Retinal pigment epithelial cell (primary cell): Measurements from ENCODE around the gene FANCD2.
"Not testable (repeated sequence)": the region's sequence is repeated elsewhere in the genome, so short reads cannot be mapped to it uniquely, and the experiment has no call there.

Experiments used
- DNase-seq: peaks from one replicate; pipeline ENCODE4 v3.0.0-alpha.2; 2010; ENCODE audit warnings: low read depth
- H3K4me3 ChIP-seq: 2 replicates; pipeline ENCODE4 v1.5.1; 2011; ENCODE audit warnings: mild to moderate bottlenecking, low read length, control low read depth, moderate library complexity
- TF ChIP-seq, protein P1 (sequence below): conservative IDR thresholded peaks from 2 replicates; pipeline ENCODE4 v1.5.1; 2011; ENCODE audit warnings: low read depth, low read length, control low read depth, inconsistent platforms

FANCD2 gene

DNA sequence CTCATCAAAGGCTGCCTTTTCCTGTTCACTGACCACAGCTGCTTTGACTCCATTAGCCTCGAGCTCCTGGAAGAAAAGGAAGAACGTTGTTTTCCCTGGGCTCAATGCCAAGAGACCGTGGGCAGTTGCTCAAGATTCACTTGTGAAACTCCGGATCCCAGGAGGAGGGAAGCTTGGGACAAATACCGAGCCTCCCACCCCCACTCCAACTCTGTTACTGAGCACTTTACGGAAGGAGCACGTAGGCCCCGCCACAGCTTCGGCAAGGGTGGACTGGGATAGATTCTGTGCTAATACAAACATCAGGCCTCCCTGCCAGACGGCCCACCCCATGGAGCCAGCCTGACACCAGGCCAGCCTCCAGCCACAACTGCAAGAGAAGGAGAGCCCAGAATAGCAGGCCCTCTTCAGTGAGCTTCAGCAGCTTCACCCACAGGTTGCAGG is 10.8 kb upstream of the FANCD2 start:
- TF ChIP-seq, protein P1, sequence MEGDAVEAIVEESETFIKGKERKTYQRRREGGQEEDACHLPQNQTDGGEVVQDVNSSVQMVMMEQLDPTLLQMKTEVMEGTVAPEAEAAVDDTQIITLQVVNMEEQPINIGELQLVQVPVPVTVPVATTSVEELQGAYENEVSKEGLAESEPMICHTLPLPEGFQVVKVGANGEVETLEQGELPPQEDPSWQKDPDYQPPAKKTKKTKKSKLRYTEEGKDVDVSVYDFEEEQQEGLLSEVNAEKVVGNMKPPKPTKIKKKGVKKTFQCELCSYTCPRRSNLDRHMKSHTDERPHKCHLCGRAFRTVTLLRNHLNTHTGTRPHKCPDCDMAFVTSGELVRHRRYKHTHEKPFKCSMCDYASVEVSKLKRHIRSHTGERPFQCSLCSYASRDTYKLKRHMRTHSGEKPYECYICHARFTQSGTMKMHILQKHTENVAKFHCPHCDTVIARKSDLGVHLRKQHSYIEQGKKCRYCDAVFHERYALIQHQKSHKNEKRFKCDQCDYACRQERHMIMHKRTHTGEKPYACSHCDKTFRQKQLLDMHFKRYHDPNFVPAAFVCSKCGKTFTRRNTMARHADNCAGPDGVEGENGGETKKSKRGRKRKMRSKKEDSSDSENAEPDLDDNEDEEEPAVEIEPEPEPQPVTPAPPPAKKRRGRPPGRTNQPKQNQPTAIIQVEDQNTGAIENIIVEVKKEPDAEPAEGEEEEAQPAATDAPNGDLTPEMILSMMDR: no peak
- H3K4me3 ChIP-seq: no peak overlapping the region
- DNase-seq: no peak

DNA sequence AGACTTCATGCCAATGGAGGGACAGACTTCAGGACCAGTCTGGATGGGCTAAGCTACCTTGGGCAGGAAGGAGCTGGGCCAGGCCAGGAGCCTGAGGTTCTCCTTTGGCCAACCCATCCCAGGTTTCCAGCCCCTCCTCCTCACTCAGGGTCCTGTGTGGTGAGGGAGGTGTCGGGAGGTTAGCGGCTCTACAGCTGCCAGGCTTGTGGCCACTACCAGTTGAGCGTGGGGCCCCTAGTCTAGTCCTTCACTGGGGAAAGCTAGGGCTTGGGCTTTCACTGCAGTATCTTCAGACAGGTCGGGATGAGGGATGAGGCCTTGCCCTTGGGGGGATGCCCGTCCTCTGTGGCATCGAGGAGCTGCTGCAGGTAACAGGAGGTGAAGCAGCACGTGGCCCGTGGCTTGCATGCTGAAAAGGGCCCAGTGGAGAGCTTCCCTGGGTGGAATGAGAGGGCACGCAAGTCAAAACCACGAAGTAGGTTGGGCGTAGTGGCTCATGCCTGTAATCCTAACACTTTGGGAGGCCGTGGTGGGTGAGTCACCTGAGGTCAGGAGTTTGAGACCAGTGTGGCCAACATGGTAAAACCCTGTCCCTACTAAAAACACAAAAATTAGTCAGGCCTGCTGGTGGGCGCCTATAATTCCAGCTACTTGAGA is 8.5 kb upstream of the FANCD2 start:
- no peak for DNase-seq

DNA sequence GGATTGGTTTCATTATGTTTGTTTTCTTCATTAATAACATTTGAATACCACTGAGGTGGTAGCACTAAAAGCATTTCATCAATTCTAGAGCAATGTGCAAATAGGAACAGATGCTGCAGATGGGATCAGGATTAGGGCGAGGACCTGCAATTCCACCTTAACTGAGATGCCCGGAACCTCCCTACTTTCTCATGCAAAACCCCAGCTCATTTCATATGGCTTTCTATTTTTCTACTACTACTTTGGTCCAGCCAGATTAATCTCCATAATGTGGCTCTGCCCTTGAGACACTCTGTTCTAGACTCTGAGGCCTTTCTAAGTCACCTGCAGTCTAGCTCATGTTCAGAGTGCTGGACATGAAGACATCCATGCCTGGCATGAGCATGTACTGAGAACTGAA is 7.4 kb upstream of the FANCD2 start:
- H3K4me3 ChIP-seq, DNase-seq: not testable (repeated sequence)

More for the DNA sequence above, 8.5 kb upstream of the FANCD2 start:
- no peak overlapping the region for H3K4me3 ChIP-seq
- TF ChIP-seq, protein P1: no peak

DNA sequence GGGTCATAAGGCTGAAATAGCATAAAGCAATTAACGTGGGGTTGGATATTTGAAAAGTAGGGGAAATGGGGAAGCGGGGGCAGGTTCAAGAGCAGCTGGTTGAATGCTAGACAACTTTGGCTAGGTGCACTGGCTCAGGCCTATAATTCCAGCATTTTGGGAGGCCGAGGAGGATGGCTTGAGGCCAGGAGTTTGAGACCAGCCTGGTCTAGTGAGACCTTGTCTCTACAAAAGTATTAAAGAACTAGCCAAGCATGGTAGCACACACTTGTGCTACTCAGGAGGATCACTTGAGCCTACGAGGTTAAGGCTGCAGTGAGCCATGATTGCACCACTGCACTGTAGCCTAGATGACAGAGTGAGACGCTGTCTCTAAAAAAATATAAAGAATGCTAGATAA is 6.9 kb upstream of the FANCD2 start:
- no peak for DNase-seq
- no peak overlapping the region for H3K4me3 ChIP-seq
- TF ChIP-seq, protein P1: no peak

DNA sequence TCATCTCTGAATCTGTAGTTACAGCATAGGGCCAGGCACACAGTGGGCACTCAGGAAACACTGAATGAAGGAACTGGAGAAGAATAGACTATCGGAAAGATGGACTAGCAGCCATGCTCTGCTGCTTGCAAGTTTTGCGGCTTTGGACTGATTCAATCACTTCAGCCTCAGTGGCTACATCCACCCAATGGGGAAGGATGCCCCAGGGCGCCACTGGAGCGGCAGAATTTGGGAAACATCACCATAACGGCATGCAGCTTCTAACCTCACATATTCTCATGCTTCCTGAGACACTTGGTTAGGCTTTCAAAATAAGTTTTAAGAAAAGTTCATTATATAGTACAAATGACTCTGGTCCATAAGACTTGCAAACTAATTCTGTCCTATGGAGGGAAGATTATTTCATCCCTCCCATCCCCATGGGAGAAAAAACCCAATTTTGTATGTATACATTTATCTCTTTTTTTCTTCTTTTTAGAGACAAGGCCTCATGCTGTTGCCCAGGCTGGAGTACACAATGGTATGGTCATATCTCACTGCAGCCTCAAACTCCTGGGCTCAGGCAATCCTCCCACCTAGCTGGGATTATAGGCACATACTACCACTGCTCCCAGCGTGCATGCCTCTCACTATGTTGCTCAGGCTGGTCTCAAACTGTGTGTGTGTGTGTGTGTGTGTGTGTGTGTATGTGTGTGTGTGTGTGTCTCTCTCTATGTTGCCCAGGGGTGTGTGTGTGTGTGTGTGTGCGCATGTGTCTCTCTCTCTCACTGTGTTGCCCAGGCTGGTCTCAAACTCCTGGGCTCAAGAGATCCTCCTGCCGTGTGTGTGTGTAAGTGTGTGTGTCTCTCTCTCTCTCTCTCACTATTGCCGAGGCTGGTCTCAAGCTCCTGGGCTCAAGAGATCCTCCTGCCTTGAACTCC is 4.1 kb upstream of the FANCD2 start:
- DNase-seq: no peak
- H3K4me3 ChIP-seq: no peak overlapping the region
- TF ChIP-seq, protein P1: no peak

DNA sequence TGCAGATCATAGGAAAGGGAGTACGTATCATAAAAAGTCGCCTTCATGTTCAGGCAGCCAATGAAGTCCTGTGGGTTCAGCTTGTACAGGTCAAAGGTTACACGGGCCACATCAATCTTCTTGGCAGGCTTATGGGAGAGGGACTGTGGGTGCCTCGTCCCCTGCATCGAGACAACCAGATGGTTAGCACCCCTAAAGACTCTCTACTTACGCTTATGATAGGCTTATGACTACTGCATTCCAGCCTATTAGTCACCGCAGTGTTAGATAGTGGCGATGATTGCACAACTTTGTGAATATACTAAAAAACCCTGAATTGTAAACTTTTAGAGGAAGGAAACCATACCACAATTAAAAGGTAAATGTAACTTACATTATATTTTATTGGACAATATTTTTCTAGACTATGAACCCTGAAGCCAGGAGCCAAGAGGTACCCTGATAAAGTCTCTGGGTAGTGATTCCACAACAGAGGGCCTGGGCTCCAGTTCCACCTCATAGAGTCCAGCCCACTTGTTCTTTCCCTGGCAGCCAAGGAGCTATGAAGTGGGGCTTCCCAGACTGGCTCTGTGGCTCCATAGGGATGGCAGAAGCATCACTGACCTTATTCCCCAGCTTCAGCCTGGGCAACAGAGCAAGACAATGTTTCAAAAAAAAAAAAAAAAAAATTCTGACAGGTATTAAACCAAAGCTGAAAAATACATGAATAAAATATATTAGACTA is 2.5 kb upstream of the FANCD2 start:
- no peak overlapping the region for H3K4me3 ChIP-seq
- TF ChIP-seq, protein P1: no peak
- no peak for DNase-seq

DNA sequence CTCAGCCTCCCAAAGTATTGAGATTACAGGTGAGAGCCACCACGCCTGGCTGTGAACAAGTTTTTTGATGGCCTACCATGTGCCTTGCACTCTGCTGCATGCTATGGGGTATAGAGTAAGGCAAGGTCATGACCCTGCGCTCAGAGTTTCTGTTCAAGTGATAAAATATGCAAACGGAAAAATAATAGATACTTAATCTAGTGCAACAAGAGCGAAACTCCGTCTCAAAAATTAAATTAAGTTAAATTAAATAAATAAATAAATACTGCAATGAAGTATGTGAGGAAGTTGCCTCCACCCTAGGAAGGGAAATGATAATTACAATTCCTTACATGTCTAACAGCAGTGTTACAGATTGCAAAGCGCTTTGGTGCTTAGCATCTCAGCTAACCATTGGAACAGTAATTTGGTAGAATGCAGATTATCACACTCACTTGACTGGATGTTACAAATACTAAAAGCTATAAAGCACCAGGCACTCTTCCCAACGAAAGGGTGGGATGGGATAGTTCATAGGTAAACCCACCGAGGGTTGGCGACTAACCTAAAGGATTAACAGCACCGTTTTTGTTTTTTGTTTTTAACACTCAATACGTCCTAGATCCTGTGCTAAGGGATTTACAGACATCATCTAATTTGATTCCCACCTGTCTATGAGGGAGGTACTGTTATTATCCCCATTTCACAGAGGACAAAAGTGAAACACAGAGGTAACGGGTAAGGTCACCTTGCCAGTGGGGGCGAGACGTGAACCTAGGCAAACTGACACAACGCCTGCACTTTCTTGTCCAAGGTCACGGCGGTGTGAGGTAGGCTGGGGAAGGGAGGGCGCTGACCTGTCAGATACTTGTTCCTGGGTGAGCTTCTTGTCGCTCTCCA is 793 bp upstream of the FANCD2 start:
- TF ChIP-seq, protein P1: no peak
- peak overlapping the region; percentile 97 for H3K4me3 ChIP-seq
- no peak for DNase-seq
